ENCODE data around the gene NALCN. TPM values are rescaled to one million over a fixed set of nuclear protein-coding genes. Genes with fewer than 3 reads are reported as not detected.

The NALCN gene
- total RNA-seq, 1 donor from 2014 or later, result 38.6 TPM

- peaks cover 8% of the 10 kb centered on the region for H3K4me1 Mint-ChIP-seq (ENCODE audit: low read depth)
- H3K27ac Mint-ChIP-seq (ENCODE audit: unreplicated experiment), result no peak overlapping the region
- H3K36me3 Mint-ChIP-seq (ENCODE audit: low read depth), result peaks cover 14% of the 10 kb centered on the region
- H3K27me3 Mint-ChIP-seq (ENCODE audit: low read depth), result no peaks in the 10 kb centered on the region
- peaks cover 13% of the 10 kb centered on the region for H3K9me3 Mint-ChIP-seq (ENCODE audit: low read depth)
- no peak overlapping the region for H3K4me3 Mint-ChIP-seq (ENCODE audit: unreplicated experiment)
- TF ChIP-seq, protein P1, sequence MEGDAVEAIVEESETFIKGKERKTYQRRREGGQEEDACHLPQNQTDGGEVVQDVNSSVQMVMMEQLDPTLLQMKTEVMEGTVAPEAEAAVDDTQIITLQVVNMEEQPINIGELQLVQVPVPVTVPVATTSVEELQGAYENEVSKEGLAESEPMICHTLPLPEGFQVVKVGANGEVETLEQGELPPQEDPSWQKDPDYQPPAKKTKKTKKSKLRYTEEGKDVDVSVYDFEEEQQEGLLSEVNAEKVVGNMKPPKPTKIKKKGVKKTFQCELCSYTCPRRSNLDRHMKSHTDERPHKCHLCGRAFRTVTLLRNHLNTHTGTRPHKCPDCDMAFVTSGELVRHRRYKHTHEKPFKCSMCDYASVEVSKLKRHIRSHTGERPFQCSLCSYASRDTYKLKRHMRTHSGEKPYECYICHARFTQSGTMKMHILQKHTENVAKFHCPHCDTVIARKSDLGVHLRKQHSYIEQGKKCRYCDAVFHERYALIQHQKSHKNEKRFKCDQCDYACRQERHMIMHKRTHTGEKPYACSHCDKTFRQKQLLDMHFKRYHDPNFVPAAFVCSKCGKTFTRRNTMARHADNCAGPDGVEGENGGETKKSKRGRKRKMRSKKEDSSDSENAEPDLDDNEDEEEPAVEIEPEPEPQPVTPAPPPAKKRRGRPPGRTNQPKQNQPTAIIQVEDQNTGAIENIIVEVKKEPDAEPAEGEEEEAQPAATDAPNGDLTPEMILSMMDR (IDR thresholded peaks at IDR 0.05), result no peak
- DNase-seq (ENCODE audit: low spot score), result no peak
Observed at GRCh38 chr13:101170306-101170705, 246.0 kb downstream of the NALCN start.

DNA sequence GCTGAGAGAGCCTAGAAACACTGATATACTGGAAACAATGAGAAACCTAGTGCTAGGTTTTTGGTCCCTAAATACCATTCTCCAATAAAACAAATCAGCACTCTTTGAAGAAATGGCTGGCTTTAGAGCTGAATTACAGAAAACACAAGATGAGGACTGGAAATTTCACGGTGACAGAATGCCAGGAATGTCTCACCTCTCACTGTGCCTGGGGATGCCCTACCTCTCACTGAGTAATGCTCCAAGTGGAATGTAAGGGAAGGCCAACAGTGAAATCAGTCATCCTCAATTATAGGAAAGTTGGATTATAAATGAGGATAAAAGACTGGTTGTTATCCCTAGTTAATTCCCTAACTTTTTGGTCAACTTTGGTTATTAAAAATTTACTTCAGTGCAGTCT lies 259.0 kb downstream of the NALCN start:
- no peak overlapping the region for H3K4me3 Mint-ChIP-seq (ENCODE audit: unreplicated experiment)
- no peaks in the 10 kb centered on the region for H3K27me3 Mint-ChIP-seq (ENCODE audit: low read depth)
- TF ChIP-seq, protein P1 (IDR thresholded peaks at IDR 0.05), result no peak
- DNase-seq (ENCODE audit: low spot score), result no peak
- peaks cover 30% of the 10 kb centered on the region for H3K4me1 Mint-ChIP-seq (ENCODE audit: low read depth)
- peaks cover 2% of the 10 kb centered on the region for H3K9me3 Mint-ChIP-seq (ENCODE audit: low read depth)
- H3K36me3 Mint-ChIP-seq (ENCODE audit: low read depth), result peaks cover 2% of the 10 kb centered on the region
- peak overlapping the region; percentile 58 for H3K27ac Mint-ChIP-seq (ENCODE audit: unreplicated experiment)

DNA sequence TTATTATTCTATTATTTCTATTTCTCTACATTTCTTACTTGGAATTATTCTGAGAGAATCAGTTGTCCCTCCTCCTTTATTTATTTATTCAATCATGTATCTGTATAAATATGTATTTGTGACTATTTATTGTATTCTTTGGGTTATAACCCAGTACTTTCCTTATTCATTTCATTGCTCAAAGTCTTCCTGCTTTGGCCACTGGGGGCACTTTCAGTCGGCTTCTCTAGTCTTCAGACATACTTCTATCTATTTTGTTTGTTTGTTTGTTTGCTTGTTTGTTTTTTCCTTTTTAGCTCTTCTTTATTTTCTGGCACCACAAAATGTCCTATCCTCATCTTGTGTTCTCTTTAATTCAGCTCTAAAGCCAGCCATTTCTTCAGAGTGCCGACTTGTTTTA lies 260.4 kb downstream of the NALCN start:
- Mint-ChIP-seq H3K9me3 (ENCODE audit: low read depth) (no peaks in the 10 kb centered on the region), H3K4me3 (ENCODE audit: unreplicated experiment) (no peak overlapping the region), H3K27ac (ENCODE audit: unreplicated experiment) (no peak overlapping the region), H3K27me3 (ENCODE audit: low read depth) (no peaks in the 10 kb centered on the region), H3K36me3 (ENCODE audit: low read depth) (no peaks in the 10 kb centered on the region), H3K4me1 (ENCODE audit: low read depth) (peaks cover 44% of the 10 kb centered on the region)
- DNase-seq (ENCODE audit: low spot score), result no peak
- TF ChIP-seq, protein P1 (IDR thresholded peaks at IDR 0.05), result peak; percentile 70

DNA sequence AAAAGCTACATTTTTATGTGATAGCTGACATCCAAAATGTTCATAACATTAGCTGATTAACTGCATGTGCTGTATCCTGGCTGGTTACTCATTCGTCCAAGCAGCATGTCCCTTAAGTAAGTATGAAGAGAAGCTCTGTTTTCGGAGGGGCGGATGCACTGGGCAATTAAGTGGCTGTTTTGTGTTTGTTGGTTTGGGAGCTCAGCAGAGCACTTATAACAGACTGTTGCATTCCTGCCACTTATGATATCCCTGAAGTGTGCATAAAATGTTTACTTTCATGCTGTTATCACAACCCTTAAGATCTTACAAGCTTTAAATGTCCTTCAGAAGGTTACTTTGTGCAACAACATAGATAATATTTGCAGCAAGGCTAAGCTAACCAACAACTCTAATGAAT lies 264.1 kb downstream of the NALCN start:
- DNase-seq (ENCODE audit: low spot score), result no peak
- TF ChIP-seq, protein P1 (IDR thresholded peaks at IDR 0.05), result no peak
- no peak overlapping the region for H3K4me3 Mint-ChIP-seq (ENCODE audit: unreplicated experiment)
- H3K4me1 Mint-ChIP-seq (ENCODE audit: low read depth), result peaks cover 56% of the 10 kb centered on the region
- no peaks in the 10 kb centered on the region for H3K9me3 Mint-ChIP-seq (ENCODE audit: low read depth)
- H3K36me3 Mint-ChIP-seq (ENCODE audit: low read depth), result peaks cover 3% of the 10 kb centered on the region
- H3K27ac Mint-ChIP-seq (ENCODE audit: unreplicated experiment), result peak overlapping the region; percentile 24
- H3K27me3 Mint-ChIP-seq (ENCODE audit: low read depth), result no peaks in the 10 kb centered on the region

- no peaks in the 10 kb centered on the region for H3K27me3 Mint-ChIP-seq (ENCODE audit: low read depth)
- peak overlapping the region; percentile 86 for H3K27ac Mint-ChIP-seq (ENCODE audit: unreplicated experiment)
- H3K36me3 Mint-ChIP-seq (ENCODE audit: low read depth), result peaks cover 5% of the 10 kb centered on the region
- no peak for DNase-seq (ENCODE audit: low spot score)
- H3K4me3 Mint-ChIP-seq (ENCODE audit: unreplicated experiment), result peak overlapping the region; percentile 44
- TF ChIP-seq, protein P1 (IDR thresholded peaks at IDR 0.05), result no peak
- peaks cover 64% of the 10 kb centered on the region for H3K4me1 Mint-ChIP-seq (ENCODE audit: low read depth)
- H3K9me3 Mint-ChIP-seq (ENCODE audit: low read depth), result no peaks in the 10 kb centered on the region
Observed at GRCh38 chr13:101150998-101151397, 265.3 kb downstream of the NALCN start.

Data from chondrocyte (in vitro differentiated cells).